HG02610 (cell line): Measurements from ENCODE around the gene COL19A1.
"Not testable (repeated sequence)": the region's sequence is repeated elsewhere in the genome, so short reads cannot be mapped to it uniquely, and the experiment has no call there.

Experiments used
- ATAC-seq: cut with Tn5 transposase; IDR thresholded peaks from one replicate; pipeline ENCODE4 v1.9.1; 2021; ENCODE audit warnings: mild to moderate bottlenecking, moderate library complexity; ENCODE audit not compliant: unreplicated experiment

COL19A1 gene

DNA sequence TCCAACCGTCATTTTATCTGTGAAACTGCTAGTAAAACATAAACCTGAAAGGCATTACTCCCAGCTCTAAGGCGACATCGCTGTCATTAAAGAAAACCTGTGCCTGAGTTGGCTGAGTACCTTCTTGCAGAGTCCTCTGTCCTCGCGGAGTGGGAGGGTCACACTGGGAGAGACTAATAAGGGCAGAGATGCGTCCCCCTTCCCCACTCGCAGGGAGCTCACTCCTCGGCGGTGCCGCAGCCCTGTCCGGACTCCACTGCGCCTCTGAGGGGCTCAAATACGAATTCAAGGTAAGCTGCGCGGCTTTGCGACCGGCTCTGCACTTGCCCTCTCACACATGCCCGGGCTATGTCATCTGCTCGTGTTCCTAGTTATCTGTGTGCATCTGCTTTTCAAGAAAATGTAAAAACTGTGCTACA, at the start of gene COL19A1:
TSS of gene COL19A1 (plus strand) at position 206 of the 419 bp plus-strand sequence. CDS start 13,012 bp downstream, outside the sequence.
- peak; percentile 55 for ATAC-seq

DNA sequence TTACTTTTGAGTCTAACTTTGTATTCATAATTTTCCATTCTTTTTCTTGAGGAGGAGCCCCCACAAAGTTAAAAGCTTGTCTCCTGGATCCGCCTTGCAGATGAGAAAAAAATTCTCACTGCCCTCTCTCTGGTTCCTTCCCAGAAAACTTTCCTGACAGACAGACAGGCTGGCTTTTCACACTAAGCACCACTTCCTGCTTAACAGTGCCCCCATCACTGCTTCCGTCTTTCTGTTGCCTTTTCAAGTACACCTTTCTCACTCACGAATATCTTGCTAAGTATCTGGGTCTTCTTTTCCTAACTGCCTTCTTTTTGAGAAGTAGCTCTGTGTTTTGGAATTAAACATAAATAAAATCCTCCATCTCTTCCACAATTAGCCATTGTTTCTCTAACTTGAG, 49.8 kb upstream of the COL19A1 start:
- ATAC-seq, result peak; percentile 32

DNA sequence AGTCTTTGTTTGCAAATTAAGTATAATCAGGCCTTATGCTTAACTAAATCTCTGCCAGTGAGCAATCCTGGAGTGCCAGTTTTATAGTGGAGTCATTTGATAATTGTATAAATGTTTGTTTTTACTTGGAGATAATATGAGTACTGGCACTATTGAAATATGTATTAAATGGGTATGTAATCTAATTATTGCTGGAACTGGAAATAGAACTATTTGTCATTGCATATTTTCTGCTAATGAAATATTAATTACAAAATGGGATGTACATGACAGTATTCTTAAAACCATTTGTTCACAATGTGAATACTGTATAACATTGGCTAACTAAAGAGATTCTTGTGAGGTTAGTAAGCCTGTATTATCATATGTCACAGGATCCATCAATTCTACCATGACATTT, 49.0 kb upstream of the COL19A1 start:
- no peak for ATAC-seq

DNA sequence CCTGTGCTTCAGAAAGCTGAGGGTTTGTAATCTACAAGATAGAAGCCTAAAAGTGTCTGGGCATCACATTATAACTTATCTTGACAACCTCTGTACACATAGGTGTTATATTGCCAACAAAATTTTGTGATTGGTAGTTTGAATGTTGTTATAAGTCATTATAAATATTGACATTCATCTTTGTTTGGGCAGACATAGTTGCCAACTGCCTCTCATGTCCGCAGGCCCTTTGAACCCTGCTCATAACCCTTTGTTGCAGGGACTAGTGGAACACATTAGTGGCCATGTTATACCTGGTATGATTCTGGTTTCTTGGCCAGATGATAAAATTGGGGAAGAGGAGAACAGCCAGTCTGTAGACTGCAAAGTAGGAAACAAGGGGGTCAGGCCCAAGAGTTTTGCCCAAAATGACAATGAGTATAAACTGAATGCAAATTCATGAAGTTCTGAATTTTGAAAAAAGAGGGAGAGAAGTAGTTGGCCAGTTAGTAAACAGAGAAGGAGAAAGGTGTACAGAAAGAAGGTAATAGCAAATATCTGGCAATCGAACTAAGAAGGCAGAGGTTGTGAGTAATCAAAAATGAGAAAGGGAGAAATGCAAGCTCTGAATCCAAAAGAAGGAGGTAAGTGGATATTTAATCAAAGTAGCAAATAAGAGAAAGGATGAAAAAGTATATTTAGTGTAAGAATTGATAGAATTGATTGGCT, 48.0 kb upstream of the COL19A1 start:
- no peak for ATAC-seq

DNA sequence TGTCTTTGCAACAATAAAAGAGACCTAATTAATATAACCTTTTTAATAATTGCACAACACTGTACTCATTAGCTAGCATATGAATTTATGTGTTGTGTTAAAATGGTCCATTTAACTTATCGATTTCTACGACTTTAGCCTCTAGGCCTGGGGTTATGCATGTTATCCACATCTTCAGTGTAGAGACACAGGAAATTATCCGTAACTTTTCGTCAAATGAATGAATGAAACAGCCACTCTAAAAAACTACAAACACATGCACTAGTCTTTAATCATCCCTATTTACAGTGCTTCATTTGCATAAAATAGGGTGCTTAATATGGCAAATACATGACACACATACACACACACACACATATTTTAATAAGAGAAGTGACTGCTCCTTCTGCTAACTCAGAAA, 47.2 kb upstream of the COL19A1 start:
- ATAC-seq, result no peak

DNA sequence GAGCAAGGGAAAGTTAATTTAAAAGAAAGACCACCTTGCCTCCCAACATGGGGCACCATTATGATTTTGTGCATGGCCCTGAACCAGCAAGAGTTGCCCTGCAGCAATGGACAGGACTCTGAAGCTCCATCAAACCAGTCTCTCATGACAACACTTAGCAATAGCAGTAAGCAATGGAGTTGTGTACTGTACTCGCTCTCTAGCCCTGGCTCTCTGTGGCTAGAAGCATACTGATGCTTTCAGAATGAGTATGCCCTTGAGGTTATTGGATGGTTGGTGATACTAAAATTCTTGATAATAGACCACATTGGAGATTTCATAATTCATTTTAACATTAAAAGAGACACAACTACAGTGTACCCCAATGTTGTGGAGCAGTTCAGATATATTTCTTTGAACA, 46.3 kb upstream of the COL19A1 start:
- ATAC-seq, result no peak

DNA sequence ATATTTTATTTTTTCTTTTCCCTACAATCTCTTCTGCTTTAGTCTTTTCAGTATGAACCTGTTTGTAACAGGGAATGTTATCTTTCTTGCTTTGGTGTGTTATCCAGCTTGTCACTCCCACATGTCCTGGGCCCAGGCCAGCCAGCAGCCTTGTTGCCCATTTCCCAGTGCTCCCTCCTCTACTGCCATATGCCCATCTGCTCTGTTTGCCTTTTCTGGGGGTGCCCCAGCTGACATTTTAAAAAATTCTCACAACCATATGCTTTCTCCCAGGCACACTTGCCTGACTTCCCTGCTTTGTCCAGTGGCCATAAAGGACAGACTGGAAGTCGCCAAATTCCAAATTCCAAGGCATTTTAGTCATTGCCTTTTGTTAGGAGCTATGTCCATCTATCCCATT, 45.9 kb upstream of the COL19A1 start:
- ATAC-seq, result no peak

DNA sequence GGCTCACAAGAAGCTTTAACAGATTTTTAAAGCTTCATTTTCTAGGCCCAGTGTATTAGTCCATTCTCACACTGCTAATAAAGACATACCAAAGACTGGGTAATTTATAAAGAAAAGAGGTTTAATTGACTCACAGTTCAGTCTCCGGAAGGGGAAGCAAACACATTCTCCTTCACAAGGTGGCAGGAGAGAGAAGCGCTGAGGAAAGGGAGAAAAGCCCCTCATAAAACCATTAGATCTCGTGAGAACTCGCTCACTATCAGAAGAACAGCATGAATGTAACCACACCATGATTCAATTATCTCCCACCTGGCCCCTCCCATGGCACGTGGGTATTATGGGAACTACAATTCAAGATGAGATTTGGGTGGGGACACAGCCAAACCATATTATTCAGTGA, 42.0 kb upstream of the COL19A1 start:
- ATAC-seq, result not testable (repeated sequence)

DNA sequence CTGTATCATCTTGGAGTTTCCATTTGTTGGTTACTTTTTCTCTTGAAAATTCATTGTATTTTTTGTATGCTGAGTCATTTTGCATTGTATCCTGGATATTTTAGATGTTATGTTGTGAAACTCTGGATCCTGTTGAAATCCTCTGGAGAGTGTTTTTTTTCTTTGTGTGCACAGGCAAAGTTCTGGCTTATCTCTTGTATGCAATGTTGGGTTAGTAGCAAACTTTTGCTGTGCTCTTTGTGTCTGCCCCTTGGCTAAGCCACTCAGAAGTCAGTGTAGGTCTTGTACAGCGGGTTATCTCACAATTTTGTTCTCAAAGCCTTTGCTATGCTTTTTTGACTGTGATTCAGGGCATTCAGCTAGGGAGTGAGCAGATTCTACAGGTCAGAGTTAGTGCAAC, 40.5 kb upstream of the COL19A1 start:
- no peak for ATAC-seq

DNA sequence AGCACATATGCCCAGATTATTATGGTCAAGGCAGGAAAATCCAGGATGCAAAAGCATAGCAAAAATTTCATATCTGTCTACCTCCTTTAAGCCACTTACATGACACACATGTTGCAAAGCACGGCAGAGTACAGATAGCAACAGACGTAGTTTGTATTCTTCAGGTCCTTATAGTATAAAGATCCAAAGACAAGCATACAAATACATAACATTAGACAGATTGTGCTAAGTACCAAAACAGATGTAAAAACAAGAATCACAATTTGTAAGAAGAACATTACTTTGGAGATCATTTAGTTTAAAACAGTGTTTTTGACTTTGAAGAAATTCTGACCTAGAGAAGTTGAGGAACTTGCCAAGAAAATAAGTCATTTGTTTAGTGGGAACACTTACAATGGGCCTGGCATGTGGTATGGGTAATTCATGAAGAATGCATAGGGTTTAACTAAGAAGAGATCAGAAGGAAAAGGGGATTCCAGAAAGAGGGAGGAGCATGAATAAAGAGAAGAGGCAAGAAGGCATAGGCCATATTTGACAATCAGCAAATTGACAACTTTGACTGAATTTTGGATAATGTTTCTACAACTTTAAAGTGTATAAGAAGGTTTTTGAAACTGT, 39.0 kb upstream of the COL19A1 start:
- no peak for ATAC-seq

DNA sequence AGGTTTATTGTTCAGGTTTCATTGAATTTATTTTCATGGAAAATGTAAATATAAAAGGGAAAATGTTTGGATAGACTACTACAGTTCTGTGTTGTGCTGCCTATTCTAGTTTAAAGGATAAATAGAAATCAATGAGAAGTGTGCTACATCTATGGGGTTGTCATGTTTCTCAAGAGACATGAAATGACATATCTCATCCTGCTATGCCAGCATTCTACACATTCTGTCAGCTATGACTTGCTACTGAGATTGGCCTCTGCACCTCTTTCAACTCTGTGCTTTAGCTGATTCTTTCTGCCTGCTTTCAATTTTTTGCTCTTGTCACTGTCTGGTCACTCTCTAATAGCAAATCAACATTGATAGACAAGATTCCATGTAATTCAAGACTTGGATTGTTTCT, 33.8 kb upstream of the COL19A1 start:
- ATAC-seq, result no peak

DNA sequence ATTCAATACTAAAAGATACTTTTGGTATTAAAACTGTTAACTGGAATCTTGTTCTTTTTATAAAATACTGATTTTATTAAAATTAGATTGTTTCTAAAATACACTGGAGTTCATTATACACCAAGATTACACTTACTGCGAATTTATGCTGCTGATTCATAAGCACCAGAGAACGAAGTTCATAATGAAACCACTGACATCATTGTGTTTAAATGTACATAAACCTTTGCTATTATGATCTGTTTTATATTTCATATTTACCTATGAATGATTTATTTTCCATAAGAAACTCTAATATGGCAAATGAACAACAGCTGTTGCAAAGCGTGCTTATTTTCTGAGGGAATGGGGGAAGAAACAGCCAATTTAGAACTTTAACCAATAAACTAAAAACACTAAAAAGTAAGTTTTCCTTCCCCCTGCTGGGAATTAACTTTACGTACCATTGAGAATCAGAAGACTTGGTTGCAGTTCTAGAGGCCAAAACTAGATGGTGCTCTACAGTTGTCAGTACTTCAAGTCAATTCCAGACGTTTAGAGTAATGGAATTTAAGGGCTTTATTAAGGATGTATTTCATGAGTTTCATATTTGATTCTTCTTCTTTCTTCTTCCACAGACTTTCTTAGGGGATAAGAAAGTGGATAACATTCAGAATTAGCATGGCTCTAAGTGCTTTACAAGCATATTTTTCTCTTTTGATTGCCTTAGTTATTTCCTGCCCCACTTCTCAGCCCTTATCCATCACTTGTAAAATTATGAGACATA, 30.8 kb upstream of the COL19A1 start:
- peak; percentile 84 for ATAC-seq

DNA sequence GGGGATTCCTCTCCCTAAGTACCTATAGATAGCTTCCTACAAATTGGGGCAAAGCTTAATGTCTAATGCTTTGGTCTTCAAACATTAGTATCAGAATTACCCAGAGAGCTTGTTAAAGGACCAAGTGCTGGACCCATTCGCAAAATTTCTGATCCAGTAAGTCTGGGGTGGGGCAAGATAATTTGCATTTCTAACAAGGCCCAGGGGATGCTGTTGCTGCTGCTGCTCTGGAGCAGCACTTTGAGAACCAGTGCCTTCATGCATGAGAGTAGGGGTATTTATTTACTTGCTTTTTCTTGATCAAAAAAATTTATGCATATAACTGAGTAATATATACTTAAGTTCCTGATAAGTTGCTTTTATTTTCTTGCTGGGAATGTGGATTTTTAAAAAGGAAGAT, 24.5 kb upstream of the COL19A1 start:
- no peak for ATAC-seq

DNA sequence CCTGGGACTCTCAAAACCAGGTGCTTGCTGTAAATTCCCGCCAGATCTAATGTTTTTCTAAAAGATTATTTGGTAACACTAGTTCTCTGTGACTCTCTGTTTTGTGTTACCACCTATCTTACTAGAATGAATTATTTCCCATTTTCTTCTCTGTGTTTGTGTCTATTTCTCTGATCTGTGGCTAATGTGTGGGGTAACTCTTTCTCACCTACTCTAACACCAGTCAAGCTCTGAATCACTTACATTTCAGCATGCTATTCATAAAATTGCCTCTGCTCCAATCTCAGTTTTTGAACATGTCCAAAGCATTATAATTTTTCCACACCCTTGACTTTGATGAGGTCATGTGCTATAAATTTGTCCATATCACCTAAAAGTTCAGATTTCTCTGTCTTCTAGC, 23.2 kb upstream of the COL19A1 start:
- ATAC-seq, result no peak

DNA sequence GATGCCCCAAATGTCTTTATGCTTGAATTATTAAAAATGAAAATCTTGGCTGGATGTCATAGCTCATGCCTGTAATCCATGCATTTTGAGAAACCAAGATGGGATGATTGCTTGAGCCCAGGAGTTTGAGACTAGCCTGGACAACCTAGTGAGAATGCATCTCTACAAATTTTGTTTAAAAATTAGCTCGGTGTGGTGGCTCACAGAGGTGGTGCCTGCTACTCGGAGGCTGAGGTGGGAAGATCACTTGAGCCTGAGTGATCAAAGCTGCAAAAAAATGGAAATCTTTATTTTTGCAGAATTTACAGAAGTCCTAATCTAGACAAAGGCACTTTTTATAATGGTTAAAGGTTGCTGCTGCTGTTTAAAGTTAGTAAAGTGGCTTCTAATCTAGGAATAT, 20.0 kb upstream of the COL19A1 start:
- no peak for ATAC-seq

DNA sequence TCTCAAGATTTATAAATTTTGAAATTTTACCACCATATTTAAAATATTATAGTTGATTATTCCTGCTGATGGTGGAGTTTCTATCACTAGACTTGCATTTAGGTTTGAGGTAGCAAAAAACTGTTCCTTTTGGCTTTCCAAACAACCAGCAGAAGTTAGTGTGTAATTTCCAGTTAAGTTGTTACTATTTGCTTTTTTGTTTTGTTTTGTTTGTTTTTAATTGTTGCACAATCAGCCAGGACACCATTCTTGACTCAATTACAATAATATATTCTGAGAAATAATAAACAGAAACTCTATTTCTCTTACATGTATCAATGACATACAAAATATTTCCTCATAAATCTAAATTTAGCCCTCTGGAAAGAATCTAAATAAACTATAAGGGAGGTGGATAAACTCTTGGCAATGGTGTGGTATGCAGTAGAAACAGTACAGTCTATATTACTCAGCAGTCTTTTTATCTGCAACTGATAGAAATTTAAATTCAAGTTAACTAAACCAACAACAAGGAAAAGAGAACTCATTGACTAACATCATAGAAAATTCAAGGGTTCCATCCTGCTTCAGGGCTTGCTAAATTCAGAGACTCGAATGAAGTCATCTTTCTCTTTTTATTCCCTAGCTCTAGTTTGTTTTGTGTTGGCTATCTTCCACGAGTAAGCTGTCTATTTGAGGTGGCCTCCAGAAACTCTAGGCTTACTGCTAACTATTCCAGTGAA, 19.4 kb upstream of the COL19A1 start:
- ATAC-seq, result no peak

DNA sequence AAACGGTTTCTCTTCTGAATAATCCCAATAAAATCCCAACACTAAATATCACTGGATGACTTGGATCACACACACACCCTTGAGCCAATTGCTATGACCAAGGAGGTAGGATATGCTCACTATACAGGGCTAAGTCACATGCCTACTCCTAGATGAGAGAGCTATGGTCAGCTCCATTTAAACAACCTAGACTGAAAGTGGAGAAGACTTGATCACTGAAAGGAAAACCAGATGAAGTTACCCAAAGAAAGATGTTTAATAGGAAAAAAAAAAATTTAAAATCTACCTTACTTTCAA, 18.9 kb upstream of the COL19A1 start:
- ATAC-seq, result no peak

DNA sequence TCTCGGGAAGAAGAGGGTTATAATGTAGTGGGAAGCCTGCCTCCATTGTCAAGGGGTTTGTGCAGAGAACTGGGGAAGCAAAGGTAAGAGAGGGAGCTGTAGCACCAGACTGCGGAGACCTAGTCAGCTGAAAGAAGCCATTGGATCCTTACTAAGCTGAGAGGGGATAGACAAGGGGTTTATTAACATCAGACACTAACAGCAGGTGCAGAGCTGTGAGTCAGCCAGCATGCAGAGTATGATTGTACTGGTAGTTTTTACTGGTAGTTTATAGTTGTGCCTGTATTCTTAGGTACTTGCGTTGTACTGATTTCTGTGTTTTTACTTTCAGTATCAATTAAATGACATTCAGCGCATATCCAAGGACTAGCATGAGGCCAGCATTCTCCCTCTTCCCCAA, 17.8 kb upstream of the COL19A1 start:
- no peak for ATAC-seq

DNA sequence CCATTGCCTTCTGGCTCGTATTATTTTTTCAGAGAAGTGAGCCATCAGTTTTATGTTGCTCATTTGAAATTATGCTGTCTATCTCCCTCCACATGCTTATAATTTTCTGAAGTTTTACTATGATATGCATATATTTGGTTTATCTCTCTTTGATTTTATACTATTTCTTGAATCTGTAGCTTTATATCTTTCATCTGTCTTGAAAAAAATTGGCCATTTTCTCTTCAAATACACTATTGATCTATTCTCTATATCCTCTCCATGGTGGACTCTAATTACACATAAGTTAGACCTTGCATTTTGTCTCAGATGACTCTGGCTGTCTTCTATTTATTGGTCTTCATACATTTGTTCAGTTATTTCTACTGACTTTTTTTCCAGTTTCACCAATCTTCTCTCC, 13.7 kb upstream of the COL19A1 start:
- ATAC-seq, result no peak

DNA sequence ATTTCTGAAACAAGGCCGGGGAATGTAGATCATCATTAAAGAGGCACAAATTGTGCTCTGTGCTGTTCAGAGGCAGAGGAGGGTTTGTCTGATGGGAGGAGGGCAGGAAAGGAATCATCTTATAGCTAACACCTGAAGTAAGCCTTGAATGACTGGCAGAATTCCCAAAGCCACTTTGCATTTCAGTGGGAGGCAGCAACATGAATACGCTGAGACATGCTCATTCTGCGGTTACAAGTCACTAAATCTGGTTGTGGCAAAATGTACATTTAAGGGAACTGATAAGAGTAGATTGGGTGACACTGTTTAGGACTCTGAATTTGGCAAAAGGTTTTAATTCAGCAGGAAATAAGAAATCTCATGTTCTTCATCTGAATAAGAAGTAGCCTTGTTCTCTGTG, 4.4 kb upstream of the COL19A1 start:
- ATAC-seq, result no peak

DNA sequence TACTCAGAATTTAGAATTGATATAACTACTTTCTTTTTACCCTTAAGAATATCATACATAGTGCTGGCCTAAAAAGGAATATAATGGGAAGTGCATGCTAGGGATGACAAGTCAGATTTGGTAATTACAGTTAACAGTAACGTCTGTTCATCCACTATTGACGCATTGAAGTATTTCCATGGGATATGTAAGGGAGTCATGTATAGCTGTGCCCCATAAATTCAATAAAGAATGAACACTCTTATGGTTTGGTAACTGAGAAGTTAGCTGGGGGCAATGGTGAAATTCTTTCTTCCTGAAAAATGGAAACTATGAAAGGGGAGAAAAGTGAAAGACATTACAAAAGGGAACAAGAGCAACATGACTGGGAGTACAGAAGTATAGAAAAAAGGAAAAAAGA, 2.6 kb upstream of the COL19A1 start:
- ATAC-seq, result no peak

DNA sequence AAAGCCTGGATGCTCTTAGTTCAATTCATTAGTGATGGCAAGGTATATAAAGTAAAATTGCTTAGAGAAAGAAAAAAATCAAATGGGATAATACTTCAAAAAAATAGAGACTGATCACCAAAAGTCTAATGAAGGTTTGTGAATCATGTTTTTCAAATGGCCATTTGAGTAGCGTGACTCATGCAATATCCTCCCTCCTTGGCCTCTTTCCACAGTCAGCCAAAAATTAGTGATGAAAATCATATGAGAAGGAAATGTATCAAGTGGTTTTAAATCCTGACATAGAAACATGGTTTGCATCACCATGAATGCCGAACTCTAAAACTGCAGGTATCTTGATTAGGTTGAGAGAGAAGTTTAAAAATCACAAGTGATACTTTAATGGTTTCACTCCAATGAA, 1.2 kb upstream of the COL19A1 start:
- ATAC-seq, result no peak
